Esophagus muscularis mucosa (tissue), 4 donors: ENCODE data around the gene ASPRV1. TPM values are rescaled to one million over a fixed set of nuclear protein-coding genes. Genes with fewer than 3 reads are reported as not detected.

ENCODE experiments used
- DNase-seq: peaks from one replicate; pipeline ENCODE4 v3.0.0-alpha.2; 2017; ENCODE audit errors: extremely low spot score
- H3K27ac ChIP-seq, 4 donors: fragments of 200-600 bp; sonication (generic); replicated peaks in 1 of 4; 1 replicate in 3 of 4; 2 replicates in 1 of 4; pipeline ENCODE4 v1.5.1; 2016 to 2019; ENCODE audit warnings: mild to moderate bottlenecking in 1 of 4
- H3K27me3 ChIP-seq, 4 donors: fragments of 200-600 bp; sonication (generic); one replicate each; pipeline versions ENCODE4 v1.5.1 to v1.6.0; 2016 to 2019
- H3K36me3 ChIP-seq, 4 donors: fragments of 200-600 bp; sonication (generic); one replicate each; pipeline ENCODE4 v1.5.1; 2016 to 2019
- H3K4me1 ChIP-seq, 4 donors: fragments of 200-600 bp; sonication (generic); one replicate each; pipeline ENCODE4 v1.5.1; 2016 to 2019
- H3K4me3 ChIP-seq, 4 donors: fragments of 200-600 bp; sonication (generic); 1 replicate in 2 of 4; 2 replicates in 2 of 4; pipeline ENCODE4 v1.5.1; 2016 to 2019; ENCODE audit warnings: mild to moderate bottlenecking in 4 of 4, moderate library complexity in 1 of 4
- H3K9me3 ChIP-seq, 4 donors: fragments of 200-600 bp; sonication (generic); 1 replicate in 3 of 4; 2 replicates in 1 of 4; pipeline ENCODE4 v1.5.1; 2016 to 2019
- EP300 ChIP-seq: sonication (generic); formaldehyde crosslinking; IDR thresholded peaks from one replicate; pipeline ENCODE4 v1.6.1; 2017; ENCODE audit warnings: antibody characterized with exemption
- POLR2A ChIP-seq: fragments of 450-650 bp; IDR thresholded peaks from one replicate; pipeline ENCODE4 v1.6.1; 2017; ENCODE audit warnings: antibody characterized with exemption, moderate library complexity, mild to moderate bottlenecking, low read depth
- POLR2AphosphoS5 ChIP-seq, 2 donors: sonication (generic); formaldehyde crosslinking; IDR thresholded peaks; one replicate each; pipeline ENCODE4 v1.6.1; 2017; ENCODE audit warnings: antibody characterized with exemption in 2 of 2
- WGBS: methylation state at CpG from one replicate; pipeline ENCODE4 v1.1.5; 2018; 5-methylcytosine and 5-hydroxymethylcytosine counted together
- intact Hi-C: fragments of 100-400 bp; cut with DNase I; formaldehyde crosslinking; loops from one replicate; pipeline ENCODE4 v1.15.1; 2023
- total RNA-seq, 4 donors: library from RNA; depleted of rRNA; stranded (reverse); fragments of >200 nt; gene quantifications; one replicate each; pipeline versions ENCODE4 v1.1.0 to v1.2.1, GENCODE V29; 2016
- TF ChIP-seq, protein P1 (sequence below), 3 experiments: fragments of 200-600 bp in 2 of 3; fragments of 450-650 bp in 1 of 3; sonication (generic) in 2 of 3; IDR thresholded peaks; one replicate each; pipeline ENCODE4 v1.5.1; 2017 to 2019; ENCODE audit warnings: antibody characterized with exemption in 3 of 3, mild to moderate bottlenecking in 2 of 3, moderate library complexity in 1 of 3

Gene ASPRV1
- total RNA-seq, 4 donors from 2014 or later = 1.2 to 1.7 (median 1.6) TPM

DNA sequence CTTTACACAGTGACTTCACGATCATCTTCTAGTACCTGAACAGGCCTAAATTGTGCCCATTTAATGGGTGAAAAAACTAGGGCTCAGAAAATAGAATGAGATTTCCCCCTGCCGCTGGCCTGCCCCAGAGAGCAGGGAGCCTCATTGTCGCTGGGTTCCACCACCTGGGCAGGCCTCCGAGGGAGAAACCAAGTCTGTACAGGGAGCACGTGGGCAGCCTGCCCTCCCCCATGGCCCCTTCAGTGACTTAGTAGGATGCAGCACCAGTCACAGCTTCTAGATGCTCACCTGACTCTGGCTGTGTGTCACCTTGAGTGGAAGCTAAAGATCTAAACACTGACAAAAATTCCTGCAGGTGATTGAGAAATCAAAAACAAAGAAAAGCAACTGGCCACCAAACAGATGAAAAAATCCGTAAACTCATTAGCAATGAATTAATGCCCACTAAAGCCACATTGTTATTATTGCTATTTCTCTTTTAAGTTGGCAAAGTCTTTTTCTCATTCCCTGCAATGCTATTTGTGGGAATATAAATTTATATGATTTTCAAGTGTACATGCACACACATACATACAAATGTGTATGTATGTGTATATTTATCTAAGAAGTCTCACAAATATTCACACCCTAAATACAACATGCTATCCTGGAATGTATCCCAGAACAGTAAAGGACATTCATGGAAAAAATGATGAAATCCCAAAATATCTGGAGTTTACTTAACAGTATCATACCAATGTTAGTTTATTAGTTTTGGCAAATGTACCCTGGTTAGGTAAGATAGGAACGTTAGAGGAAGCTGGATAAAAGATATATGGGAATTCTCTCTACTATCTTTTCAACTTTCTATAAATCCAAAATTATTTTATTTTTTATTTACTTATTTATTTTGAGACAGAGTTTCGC, 18.7 kb upstream of the ASPRV1 start:
- H3K27ac ChIP-seq = no peak overlapping the region
- intact Hi-C loops = no loop called here
- TF ChIP-seq POLR2AphosphoS5 (IDR thresholded peaks at IDR 0.05) (no peak), POLR2A (no peak), EP300 (no peak)
- TF ChIP-seq, protein P1, sequence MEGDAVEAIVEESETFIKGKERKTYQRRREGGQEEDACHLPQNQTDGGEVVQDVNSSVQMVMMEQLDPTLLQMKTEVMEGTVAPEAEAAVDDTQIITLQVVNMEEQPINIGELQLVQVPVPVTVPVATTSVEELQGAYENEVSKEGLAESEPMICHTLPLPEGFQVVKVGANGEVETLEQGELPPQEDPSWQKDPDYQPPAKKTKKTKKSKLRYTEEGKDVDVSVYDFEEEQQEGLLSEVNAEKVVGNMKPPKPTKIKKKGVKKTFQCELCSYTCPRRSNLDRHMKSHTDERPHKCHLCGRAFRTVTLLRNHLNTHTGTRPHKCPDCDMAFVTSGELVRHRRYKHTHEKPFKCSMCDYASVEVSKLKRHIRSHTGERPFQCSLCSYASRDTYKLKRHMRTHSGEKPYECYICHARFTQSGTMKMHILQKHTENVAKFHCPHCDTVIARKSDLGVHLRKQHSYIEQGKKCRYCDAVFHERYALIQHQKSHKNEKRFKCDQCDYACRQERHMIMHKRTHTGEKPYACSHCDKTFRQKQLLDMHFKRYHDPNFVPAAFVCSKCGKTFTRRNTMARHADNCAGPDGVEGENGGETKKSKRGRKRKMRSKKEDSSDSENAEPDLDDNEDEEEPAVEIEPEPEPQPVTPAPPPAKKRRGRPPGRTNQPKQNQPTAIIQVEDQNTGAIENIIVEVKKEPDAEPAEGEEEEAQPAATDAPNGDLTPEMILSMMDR (IDR thresholded peaks at IDR 0.05) = no peak
- 78% methylated on average over 7 of the region's 8 CpGs for WGBS
- no peaks in the 10 kb centered on the region for H3K4me1 ChIP-seq
- no peaks in the 10 kb centered on the region for H3K27me3 ChIP-seq
- H3K4me3 ChIP-seq = no peak overlapping the region
- no peaks in the 10 kb centered on the region for H3K36me3 ChIP-seq
- no peaks in the 10 kb centered on the region for H3K9me3 ChIP-seq
- DNase-seq = no peak

DNA sequence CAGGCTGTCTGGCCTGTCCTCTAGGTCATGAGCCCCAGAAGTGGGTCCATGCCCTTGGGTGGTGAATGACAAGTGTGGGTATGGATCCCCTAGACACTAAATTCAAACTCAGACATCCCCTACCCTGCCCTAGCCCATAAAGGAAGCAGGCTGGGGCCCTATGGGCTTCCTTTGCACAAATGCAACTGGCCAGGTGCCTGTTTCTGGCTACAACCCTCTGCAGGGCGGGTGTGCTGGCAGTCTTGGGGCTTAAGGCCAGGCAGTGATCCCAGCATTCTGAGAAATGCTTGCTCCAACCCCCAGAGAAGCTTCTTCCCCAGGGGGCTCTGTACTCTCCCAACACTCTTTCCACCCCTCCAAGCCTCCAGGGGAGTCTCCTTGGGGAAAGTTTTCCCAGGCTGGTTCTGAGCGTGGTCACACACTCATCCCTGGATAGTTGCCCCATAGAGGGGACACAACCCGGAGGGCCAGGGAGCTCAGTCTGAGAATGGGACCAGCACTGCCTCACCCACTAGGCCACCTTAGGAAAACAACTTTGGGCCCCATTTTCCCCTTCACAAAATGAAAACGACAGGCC, 16.6 kb upstream of the ASPRV1 start:
- Histone ChIP-seq H3K4me3 (no peak overlapping the region), H3K9me3 (no peaks in the 10 kb centered on the region), H3K4me1 (no peaks in the 10 kb centered on the region), H3K36me3 (no peaks in the 10 kb centered on the region), H3K27me3 (no peaks in the 10 kb centered on the region), H3K27ac (no peak overlapping the region)
- WGBS = 63% methylated on average over 2 of the region's 4 CpGs
- no peak for TF ChIP-seq POLR2A
- no peak for TF ChIP-seq EP300
- TF ChIP-seq, protein P1 (IDR thresholded peaks at IDR 0.05) = no peak
- TF ChIP-seq POLR2AphosphoS5 (IDR thresholded peaks at IDR 0.05) = no peak
- DNase-seq = no peak
- intact Hi-C loops = no loop called here

DNA sequence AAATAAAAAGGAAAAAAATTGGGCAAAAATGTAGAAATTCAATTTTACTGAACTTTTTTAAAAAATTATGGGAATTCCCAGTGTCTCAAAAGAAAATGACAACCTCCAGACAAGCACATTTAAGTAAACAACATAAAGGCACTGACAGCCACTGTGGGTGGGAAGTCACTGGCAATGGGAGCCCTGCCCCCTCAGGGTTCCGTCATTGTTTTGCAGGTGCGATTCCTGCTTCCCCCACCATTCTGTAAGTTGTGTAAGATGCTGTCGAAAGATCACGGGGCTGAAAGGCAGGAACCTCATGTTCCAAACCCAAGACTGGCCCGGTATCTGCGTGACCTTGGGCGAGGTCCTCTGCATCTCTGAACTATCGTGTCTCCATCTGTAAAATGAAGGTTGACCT, 15.8 kb upstream of the ASPRV1 start:
- H3K36me3 ChIP-seq = no peaks in the 10 kb centered on the region
- TF ChIP-seq POLR2AphosphoS5 (IDR thresholded peaks at IDR 0.05) = no peak
- TF ChIP-seq POLR2A = no peak
- H3K27me3 ChIP-seq = no peaks in the 10 kb centered on the region
- no peaks in the 10 kb centered on the region for H3K4me1 ChIP-seq
- H3K9me3 ChIP-seq = no peaks in the 10 kb centered on the region
- no peak overlapping the region for H3K4me3 ChIP-seq
- no peak overlapping the region for H3K27ac ChIP-seq
- intact Hi-C loops = no loop called here
- WGBS = 80% methylated on average over 8 of the region's 8 CpGs
- no peak for DNase-seq

DNA sequence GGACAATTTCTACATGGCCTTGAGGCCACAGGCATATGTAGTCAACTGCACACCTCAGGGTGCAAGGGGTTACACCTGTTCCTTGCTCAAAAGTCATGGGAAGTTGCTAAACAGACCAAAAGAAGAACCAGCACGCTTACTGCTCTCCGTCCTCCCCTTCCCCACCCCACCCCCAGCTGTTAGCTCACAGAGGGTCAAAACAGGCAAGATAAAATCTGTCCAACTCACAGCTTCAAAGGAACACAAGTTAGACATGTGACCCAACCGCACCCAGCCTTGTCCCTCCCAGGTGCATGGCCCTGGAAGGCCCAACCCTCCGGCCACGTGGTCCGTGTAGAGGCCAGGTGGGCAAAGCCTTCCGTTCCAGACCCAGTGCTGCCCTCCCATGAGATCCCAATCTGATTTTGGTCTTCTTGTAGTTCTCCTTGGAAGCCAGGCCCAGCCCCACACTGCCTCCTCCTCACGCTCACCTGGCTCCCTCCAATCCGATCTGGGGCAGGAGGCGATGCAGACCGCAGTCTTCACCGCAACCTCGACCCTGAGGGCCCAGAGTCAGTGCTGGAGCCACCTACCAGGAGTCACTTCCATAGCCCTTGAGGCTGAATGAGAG, 14.5 kb upstream of the ASPRV1 start:
- no peak overlapping the region for H3K4me3 ChIP-seq
- H3K36me3 ChIP-seq = no peaks in the 10 kb centered on the region
- H3K27ac ChIP-seq = no peak overlapping the region
- WGBS = 85% methylated on average over 9 of the region's 13 CpGs
- no peaks in the 10 kb centered on the region for H3K9me3 ChIP-seq
- intact Hi-C loops = no loop called here
- TF ChIP-seq EP300 = no peak
- TF ChIP-seq POLR2A = no peak
- TF ChIP-seq, protein P1 (IDR thresholded peaks at IDR 0.05) = no peak
- TF ChIP-seq POLR2AphosphoS5 (IDR thresholded peaks at IDR 0.05) = no peak
- H3K27me3 ChIP-seq = no peaks in the 10 kb centered on the region
- no peak for DNase-seq
- H3K4me1 ChIP-seq = no peaks in the 10 kb centered on the region

DNA sequence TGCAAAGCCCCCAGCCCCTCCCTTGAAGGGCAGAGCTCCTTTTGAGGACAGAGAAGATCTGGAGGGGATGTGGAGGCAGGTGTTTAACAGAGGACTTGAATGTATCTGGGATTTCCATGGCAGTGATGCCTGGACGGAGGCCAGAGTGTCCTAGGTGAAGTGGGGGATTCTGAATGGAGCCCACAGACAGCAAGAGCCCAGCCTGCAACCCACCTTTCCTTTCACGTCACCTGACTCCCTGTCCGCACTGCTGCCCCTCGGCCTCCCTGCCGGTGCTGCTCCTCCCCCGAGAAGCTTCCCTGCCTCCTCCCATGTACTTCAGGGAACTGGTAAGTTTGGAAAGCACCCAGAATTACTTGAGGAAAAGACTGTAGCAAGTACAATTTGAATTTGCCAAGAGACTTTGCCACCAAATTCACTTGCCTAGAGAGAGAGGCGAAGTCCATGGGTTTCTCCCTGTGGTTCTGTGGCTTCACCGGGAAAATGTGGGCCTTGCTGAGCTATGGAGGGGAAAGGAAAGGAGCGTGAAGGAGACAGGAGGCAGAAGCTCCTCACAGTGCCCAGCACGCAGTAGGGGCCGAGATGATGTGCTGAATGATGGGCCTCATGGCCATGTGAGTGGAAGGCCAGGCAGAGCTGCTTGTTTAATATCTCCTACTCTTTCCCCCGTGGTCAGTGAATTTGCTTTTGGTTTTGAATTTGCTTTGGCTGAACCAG, 13.9 kb upstream of the ASPRV1 start:
- Histone ChIP-seq H3K4me3 (no peak overlapping the region), H3K36me3 (no peaks in the 10 kb centered on the region), H3K27me3 (no peaks in the 10 kb centered on the region), H3K27ac (no peak overlapping the region), H3K9me3 (no peaks in the 10 kb centered on the region), H3K4me1 (no peaks in the 10 kb centered on the region)
- TF ChIP-seq, protein P1 (IDR thresholded peaks at IDR 0.05) = no peak
- TF ChIP-seq POLR2AphosphoS5 (IDR thresholded peaks at IDR 0.05) (no peak), POLR2A (no peak), EP300 (no peak)
- no peak for DNase-seq
- intact Hi-C loops = no loop called here
- 89% methylated on average over 12 of the region's 12 CpGs for WGBS
